BJ (cell line): ENCODE results near the gene MCRIP2. TPM values are rescaled to one million over a fixed set of nuclear protein-coding genes. Genes with fewer than 3 reads are reported as not detected.

ENCODE experiments used
- CTCF ChIA-PET: fragments of 350-600 bp; formaldehyde crosslinking; extraction: SDS; loops from one replicate; lab custom pipeline; 2021; ENCODE audit warnings: antibody characterized with exemption, inconsistent platforms; lab: Yijun Ruan, JAX
- POLR2A ChIA-PET: fragments of 300-600 bp; sonication (Branson Sonifier 250); formaldehyde crosslinking; extraction: SDS; loops from one replicate; lab custom pipeline; 2021; ENCODE audit warnings: antibody characterized with exemption; lab: Charles Lee
- DNase-seq: peaks from one replicate; pipeline ENCODE4 v3.0.0-alpha.2; 2011; ENCODE audit warnings: low read depth
- H3K27me3 ChIP-seq: 2 replicates; pipeline ENCODE4 v1.6.0; 2011; ENCODE audit warnings: low read length; ENCODE audit not compliant: control insufficient read depth, insufficient read depth
- H3K36me3 ChIP-seq: 2 replicates; pipeline ENCODE4 v1.5.1; 2011; ENCODE audit warnings: low read length; ENCODE audit not compliant: control insufficient read depth, insufficient read depth
- H3K4me3 ChIP-seq: 2 replicates; pipeline ENCODE4 v1.5.1; 2011; ENCODE audit warnings: low read depth, mild to moderate bottlenecking, control low read depth, low read length
- polyA plus RNA-seq: library from polyadenylated mRNA; depleted of rRNA; stranded (reverse); fragments of >200 nt; gene quantifications from 2 replicates; pipeline ENCODE4 v1.2.3, GENCODE V29; 2011
- TF ChIP-seq, protein P1 (sequence below): IDR thresholded peaks from 2 replicates; pipeline ENCODE4 v1.5.1; 2011; ENCODE audit warnings: low read depth, mild to moderate bottlenecking, control low read depth, inconsistent platforms, low read length, moderate library complexity; ENCODE audit not compliant: insufficient read depth

MCRIP2 gene
- polyA plus RNA-seq, 1 experiment, result 16.5 TPM

DNA sequence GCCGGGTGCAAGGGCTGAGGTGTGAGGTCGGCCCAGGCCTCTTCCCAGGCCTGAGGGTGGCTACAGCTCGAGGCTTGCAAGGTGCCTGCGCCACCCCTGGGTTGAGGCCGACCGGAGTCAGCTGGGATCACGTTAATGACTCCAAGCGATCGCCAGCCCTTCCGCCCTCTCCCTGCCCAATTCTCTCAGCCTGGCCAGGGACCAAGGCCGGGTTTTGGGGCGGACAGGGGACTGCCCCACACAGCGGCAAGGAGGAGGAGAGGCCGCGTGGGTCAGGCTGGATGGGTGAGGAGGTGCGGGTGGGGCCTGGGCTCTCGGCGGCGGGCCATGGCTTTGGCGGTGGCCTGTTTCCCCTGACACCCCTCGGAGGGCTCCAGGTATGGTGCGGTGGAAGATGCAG is 51.7 kb downstream of the MCRIP2 start:
- TF ChIP-seq, protein P1, sequence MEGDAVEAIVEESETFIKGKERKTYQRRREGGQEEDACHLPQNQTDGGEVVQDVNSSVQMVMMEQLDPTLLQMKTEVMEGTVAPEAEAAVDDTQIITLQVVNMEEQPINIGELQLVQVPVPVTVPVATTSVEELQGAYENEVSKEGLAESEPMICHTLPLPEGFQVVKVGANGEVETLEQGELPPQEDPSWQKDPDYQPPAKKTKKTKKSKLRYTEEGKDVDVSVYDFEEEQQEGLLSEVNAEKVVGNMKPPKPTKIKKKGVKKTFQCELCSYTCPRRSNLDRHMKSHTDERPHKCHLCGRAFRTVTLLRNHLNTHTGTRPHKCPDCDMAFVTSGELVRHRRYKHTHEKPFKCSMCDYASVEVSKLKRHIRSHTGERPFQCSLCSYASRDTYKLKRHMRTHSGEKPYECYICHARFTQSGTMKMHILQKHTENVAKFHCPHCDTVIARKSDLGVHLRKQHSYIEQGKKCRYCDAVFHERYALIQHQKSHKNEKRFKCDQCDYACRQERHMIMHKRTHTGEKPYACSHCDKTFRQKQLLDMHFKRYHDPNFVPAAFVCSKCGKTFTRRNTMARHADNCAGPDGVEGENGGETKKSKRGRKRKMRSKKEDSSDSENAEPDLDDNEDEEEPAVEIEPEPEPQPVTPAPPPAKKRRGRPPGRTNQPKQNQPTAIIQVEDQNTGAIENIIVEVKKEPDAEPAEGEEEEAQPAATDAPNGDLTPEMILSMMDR, result no peak
- CTCF ChIA-PET, result no interaction called here
- POLR2A ChIA-PET, result no interaction called here

DNA sequence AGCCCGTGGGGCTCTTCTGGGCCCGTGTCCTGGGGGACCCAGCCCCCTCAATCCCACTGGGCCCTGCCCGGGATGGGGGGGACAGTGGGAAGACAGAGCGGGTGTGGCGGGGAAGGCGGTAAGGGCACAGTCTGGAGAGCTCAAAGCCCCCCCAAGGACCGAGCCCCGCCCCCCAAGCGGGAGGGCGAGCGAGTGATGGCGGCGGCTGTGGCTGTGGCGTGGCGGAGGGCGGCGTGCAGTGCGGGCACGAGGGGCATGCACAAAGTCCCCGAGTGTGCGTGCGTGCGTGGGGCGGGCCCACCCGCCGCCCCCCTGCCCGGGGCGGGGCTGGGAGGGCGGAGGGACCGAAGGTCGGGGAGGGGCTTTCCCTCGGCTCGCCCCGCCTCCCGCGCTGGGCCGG is 52.1 kb downstream of the MCRIP2 start:
- ChIA-PET CTCF (no interaction called here), POLR2A (no interaction called here)
- Histone ChIP-seq H3K36me3 (no peaks in the 10 kb centered on the region), H3K4me3 (no peak overlapping the region), H3K27me3 (peaks cover 21% of the 10 kb centered on the region)
- DNase-seq, result no peak
- TF ChIP-seq, protein P1, result no peak

More for the DNA sequence above, 51.7 kb downstream of the MCRIP2 start:
- no peaks in the 10 kb centered on the region for H3K36me3 ChIP-seq
- H3K4me3 ChIP-seq, result no peak overlapping the region
- peaks cover 21% of the 10 kb centered on the region for H3K27me3 ChIP-seq
- DNase-seq, result no peak

DNA sequence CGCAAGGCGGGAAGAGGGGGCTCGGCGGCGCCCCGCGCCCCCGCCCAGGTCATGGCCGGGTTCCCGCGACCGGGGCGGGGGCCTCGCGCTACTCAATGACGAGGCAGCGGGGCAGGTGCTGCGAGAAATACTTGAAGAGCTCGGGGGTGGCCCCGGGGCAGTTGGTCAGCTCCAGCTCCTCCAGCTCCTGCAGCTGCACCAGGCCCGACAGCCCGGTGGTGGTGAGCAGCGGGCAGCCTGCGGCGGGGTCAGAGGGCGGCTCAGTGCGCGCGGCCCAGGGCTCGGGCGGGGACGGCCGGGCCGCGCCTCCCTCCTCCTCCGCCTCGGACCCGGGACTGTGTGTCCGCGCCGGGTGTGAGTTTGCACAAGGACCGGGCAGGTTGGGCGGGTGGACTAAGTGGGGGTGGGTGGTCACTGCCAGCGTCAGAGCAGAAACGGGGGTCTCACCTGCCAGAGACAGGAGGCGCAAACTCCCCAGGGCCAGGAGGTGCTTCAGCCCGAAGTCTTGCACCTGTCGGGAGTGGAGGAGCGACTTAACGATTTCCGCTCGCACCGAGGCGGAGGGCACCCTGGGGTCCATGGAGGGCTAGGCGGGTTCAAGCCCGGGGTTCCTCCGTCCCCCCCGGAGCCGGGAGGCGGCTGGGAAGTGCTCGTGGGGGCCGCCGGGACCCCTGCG is 52.7 kb downstream of the MCRIP2 start:
- CTCF ChIA-PET, result no interaction called here
- TF ChIP-seq, protein P1, result no peak
- H3K27me3 ChIP-seq, result peaks cover 22% of the 10 kb centered on the region
- POLR2A ChIA-PET, result no interaction called here
- no peak for DNase-seq
- no peak overlapping the region for H3K4me3 ChIP-seq
- no peaks in the 10 kb centered on the region for H3K36me3 ChIP-seq

GRCh38 chr16:694863-695354 is 53.3 kb downstream of the MCRIP2 start:
- no peak for DNase-seq
- ChIA-PET POLR2A (no interaction called here), CTCF (no interaction called here)
- Histone ChIP-seq H3K4me3 (no peak overlapping the region), H3K36me3 (no peaks in the 10 kb centered on the region), H3K27me3 (peaks cover 23% of the 10 kb centered on the region)
- TF ChIP-seq, protein P1, result no peak

- no peak overlapping the region for H3K4me3 ChIP-seq
- H3K27me3 ChIP-seq, result peaks cover 23% of the 10 kb centered on the region
- POLR2A ChIA-PET, result no interaction called here
- CTCF ChIA-PET, result no interaction called here
- TF ChIP-seq, protein P1, result no peak
- DNase-seq, result no peak
- H3K36me3 ChIP-seq, result no peaks in the 10 kb centered on the region
Observed at GRCh38 chr16:695355-696089, 53.9 kb downstream of the MCRIP2 start.
